ENCODE data around the gene AMFR.

AMFR gene

DNA sequence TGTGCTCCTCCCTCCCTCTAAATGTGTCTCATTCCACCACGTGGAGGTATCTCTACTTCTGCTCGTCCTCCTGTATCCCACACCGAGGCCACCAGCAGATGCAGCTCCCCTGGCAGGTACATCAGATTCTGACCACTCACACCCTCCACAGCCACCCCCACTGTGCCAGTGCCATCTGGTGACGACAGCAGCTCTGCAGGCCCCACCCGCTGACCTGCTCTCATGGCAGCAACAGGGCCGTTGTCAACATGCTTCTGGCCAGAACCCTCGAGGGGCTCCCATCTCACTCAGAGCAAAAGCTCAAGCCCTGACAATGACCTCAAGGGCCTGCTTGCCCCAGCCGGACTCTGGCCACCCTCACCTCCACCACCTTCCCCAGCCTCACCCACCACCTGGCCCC lies 93.4 kb downstream of the AMFR start:
- TF ChIP-seq, protein P1, sequence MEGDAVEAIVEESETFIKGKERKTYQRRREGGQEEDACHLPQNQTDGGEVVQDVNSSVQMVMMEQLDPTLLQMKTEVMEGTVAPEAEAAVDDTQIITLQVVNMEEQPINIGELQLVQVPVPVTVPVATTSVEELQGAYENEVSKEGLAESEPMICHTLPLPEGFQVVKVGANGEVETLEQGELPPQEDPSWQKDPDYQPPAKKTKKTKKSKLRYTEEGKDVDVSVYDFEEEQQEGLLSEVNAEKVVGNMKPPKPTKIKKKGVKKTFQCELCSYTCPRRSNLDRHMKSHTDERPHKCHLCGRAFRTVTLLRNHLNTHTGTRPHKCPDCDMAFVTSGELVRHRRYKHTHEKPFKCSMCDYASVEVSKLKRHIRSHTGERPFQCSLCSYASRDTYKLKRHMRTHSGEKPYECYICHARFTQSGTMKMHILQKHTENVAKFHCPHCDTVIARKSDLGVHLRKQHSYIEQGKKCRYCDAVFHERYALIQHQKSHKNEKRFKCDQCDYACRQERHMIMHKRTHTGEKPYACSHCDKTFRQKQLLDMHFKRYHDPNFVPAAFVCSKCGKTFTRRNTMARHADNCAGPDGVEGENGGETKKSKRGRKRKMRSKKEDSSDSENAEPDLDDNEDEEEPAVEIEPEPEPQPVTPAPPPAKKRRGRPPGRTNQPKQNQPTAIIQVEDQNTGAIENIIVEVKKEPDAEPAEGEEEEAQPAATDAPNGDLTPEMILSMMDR (conservative IDR thresholded peaks at IDR 0.05) = no peak
- H3K27ac ChIP-seq = no peak overlapping the region

GRCh38 chr16:56331399-56331798 lies 93.9 kb downstream of the AMFR start:
- TF ChIP-seq, protein P1 (conservative IDR thresholded peaks at IDR 0.05) = no peak
- no peak overlapping the region for H3K27ac ChIP-seq

DNA sequence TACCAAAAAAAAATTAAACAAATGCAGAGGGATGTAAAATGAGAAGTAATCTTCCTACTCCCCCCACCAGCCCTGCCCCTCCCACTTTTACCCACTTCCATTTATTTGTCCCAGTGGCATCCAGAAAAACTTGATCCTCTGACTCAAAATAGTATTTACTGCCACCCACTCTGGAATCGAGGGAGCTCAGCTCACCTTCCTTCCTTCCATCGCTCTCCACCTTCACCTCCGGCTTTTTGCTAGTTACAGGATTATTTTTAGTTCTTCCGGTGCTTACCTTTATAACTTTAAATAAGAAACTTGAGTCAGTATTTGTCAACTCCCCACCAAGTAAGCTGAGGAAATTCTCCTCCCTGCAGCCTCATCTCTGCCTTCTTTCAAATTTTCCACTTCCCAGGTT lies 94.9 kb downstream of the AMFR start:
- H3K27ac ChIP-seq = no peak overlapping the region
- TF ChIP-seq, protein P1 (conservative IDR thresholded peaks at IDR 0.05) = no peak

GRCh38 chr16:56329887-56330286 lies 95.5 kb downstream of the AMFR start:
- TF ChIP-seq, protein P1 (conservative IDR thresholded peaks at IDR 0.05) = no peak

GRCh38 chr16:56328276-56329022 lies 96.9 kb downstream of the AMFR start:
- TF ChIP-seq, protein P1 (conservative IDR thresholded peaks at IDR 0.05) = no peak
- no peak overlapping the region for H3K27ac ChIP-seq

More at GRCh38 chr16:56329887-56330286, 95.5 kb downstream of the AMFR start:
- H3K27ac ChIP-seq = no peak overlapping the region

DNA sequence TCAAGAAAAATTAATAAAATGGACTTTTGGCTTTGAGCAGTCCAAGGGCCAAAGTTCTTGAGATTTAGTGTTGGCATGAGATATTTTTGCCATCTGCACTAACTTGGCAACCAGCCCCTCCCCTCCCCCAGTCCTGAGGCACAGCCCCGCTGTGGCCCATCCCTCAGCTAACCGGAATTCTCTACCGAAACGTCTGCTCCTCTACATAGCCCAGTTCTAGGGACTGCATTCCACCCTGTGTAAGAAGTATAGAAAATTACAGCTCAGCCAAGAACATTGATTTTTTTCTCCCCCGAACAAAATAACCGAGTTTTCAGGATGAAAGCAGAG lies 97.5 kb downstream of the AMFR start:
- TF ChIP-seq, protein P1 (conservative IDR thresholded peaks at IDR 0.05) = no peak
- no peak overlapping the region for H3K27ac ChIP-seq

GRCh38 chr16:56327071-56327928 lies 98.0 kb downstream of the AMFR start:
- TF ChIP-seq, protein P1 (conservative IDR thresholded peaks at IDR 0.05) = no peak
- H3K27ac ChIP-seq = no peak overlapping the region
